ENCODE results near the gene EGFR.

EGFR gene

DNA sequence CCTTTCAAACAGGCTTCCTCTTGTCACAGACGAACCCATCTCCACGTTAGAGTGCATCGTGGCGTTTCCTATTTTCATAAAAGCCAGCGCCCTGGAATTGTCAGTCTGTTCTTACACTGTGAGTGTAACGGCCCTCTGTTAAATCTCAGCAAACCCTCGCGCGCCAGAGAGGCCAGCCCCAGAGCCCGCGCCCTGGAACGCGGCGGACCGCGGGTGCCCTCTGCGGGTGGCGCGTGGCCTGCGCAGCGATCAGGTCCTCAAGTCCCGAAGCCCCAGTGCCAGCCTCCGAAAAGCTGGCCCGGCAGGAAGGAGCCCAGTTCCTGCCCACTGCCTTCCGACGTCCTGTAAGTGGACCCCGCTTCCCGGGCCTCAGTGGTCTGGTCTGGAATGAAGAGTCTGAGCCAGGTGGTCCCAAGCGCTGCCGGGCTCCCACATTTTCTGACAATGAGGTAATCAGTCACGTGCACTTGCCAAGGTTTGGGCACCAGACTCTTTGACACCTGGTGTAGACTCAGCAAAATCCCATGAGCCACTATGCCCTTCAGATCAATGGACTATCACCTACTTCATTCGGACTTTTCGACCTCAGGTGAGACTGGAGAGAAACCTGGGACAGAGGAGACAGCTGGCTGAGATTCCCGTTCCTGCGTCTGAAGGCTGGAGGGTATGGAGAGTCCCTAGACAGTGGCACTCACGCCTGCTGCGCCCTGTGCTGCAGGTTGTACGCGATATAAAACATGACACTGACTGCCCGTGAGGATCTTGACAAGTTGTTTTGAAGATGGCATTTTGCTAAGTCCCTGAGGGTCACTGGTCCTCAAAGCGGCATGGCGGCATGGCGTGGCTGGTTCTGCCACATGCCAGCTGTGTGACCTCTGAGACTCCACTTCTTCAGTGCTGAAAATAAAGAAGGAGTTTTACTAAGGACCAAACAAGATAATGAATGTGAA is 237.0 kb downstream of the EGFR start:
- H3K9ac ChIP-seq, result peak overlapping the region; percentile 50 to 75 (median 65)
- H3K36me3 ChIP-seq, result no peaks in the 10 kb centered on the region
- no peaks in the 10 kb centered on the region for H3K9me3 ChIP-seq (replicated peaks in 1 of 11)
- H4K20me1 ChIP-seq, result peaks cover 0 to 5% (median 0%) of the 10 kb centered on the region in 11 experiments; a peak in 2 of 22 replicates
- TF ChIP-seq Cebpa-rat (IDR thresholded peaks at IDR 0.05), result no peak
- H3K4me3 ChIP-seq, result peak overlapping the region; percentile 57 to 75 (median 66)
- peaks cover 0 to 8% (median 5%) of the 10 kb centered on the region in 10 experiments; a peak in 11 of 20 replicates for H3K4me1 ChIP-seq
- peaks cover 20 to 37% (median 29%) of the 10 kb centered on the region in 11 experiments for H3K27me3 ChIP-seq
- H3K27ac ChIP-seq, result peak overlapping the region in 5 of 11 experiments; percentile 2 to 44 (median 32); a peak in 2 of 22 replicates
- peak overlapping the region; percentile 93 to 100 (median 97) for H3K4me2 ChIP-seq

GRCh38 chr7:55258631-55259030 is 239.8 kb downstream of the EGFR start:
- H3K9ac ChIP-seq, result no peak overlapping the region
- no peaks in the 10 kb centered on the region for H3K9me3 ChIP-seq (replicated peaks in 1 of 11)
- H3K36me3 ChIP-seq, result no peaks in the 10 kb centered on the region
- peaks cover 0 to 8% (median 5%) of the 10 kb centered on the region in 10 experiments; a peak in 11 of 20 replicates for H3K4me1 ChIP-seq
- no peak overlapping the region for H3K4me2 ChIP-seq
- no peak overlapping the region for H3K27ac ChIP-seq
- peaks cover 0 to 5% (median 0%) of the 10 kb centered on the region in 11 experiments; a peak in 2 of 22 replicates for H4K20me1 ChIP-seq
- no peak overlapping the region for H3K4me3 ChIP-seq
- no peak for TF ChIP-seq Cebpa-rat (IDR thresholded peaks at IDR 0.05)
- peaks cover 12 to 17% (median 15%) of the 10 kb centered on the region in 11 experiments for H3K27me3 ChIP-seq

DNA sequence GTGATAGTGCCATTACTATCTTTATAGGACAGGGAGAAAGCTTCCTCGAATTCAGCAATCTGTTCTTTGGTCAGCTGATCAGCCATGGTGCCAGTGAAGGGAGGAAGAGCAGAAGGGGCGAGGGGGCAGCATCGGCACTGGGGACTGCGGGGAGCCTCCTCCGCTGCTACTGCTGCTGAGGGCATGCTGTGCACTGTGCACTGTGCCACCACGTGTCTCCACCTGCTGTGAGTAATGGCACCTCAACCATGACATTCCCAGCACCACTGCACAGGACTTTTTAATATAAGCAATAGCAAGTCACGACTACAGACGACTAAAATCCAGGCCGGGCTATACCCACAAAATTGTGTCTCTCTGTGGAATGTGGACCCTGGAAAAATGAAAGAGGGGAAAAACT is 241.4 kb downstream of the EGFR start:
- no peak for TF ChIP-seq Cebpa-rat (IDR thresholded peaks at IDR 0.05)
- Histone ChIP-seq H3K9ac (no peak overlapping the region), H3K27ac (no peak overlapping the region), H3K4me2 (no peak overlapping the region), H3K27me3 (peaks cover 0 to 2% (median 0%) of the 10 kb centered on the region in 11 experiments; a peak in 5 of 22 replicates), H3K36me3 (no peaks in the 10 kb centered on the region), H3K4me3 (no peak overlapping the region), H4K20me1 (no peaks in the 10 kb centered on the region), H3K4me1 (no peaks in the 10 kb centered on the region; a peak in 1 of 20 replicates), H3K9me3 (replicated peaks in 1 of 11) (no peaks in the 10 kb centered on the region)

DNA sequence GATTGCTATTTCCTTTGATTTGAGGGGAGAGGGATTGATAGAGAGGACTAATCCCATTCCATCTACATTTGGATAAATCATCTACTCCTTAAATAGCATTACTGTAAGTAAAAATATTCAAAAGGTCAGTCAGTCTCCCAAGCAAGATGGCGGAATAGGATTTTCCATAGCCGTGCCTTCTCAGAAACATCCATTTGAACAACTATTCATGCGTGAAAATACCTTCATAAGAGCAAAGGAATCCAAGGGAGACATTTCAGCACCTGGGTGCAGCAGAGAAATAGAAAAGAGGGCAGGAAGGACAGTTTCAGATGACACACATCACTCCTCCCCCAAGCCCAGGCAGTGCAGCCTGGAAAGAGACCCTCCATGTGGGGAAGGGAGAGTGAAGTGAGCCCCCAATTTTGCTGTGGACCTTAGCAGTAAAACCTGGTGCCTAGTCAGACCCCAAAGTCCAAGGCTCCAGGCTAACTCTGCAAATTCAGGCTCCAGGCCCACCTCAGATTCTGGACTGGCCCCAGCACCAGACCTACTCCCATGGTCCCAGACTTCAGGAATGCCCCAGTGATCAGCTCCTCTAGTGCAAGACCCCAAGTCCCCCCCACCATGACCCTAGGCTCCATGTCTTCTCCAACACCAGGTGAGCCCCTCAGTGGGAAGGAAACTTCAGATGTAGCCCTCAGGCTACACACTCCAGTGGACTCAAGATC is 242.0 kb downstream of the EGFR start:
- Histone ChIP-seq H3K9me3 (replicated peaks in 1 of 11) (no peaks in the 10 kb centered on the region), H4K20me1 (no peaks in the 10 kb centered on the region), H3K4me1 (no peaks in the 10 kb centered on the region), H3K4me3 (no peak overlapping the region), H3K9ac (no peak overlapping the region), H3K27me3 (no peaks in the 10 kb centered on the region; a peak in 1 of 22 replicates), H3K36me3 (no peaks in the 10 kb centered on the region), H3K27ac (no peak overlapping the region), H3K4me2 (no peak overlapping the region)
- no peak for TF ChIP-seq Cebpa-rat (IDR thresholded peaks at IDR 0.05)

All from BLaER1 treated with 17β-estradiol and CSF1 and Interleukin-3, amounts not matched to agents 10 nM and 100 nM (cell line).